Kidney epithelial cell (primary cell): Measurements from ENCODE around the gene CCDC138. TPM values are rescaled to one million over a fixed set of nuclear protein-coding genes. Genes with fewer than 3 reads are reported as not detected.

Experiments used
- DNase-seq: peaks from one replicate; pipeline ENCODE4 v3.0.0-alpha.2; 2010; ENCODE audit warnings: low read depth
- H3K27me3 ChIP-seq: 2 replicates; pipeline ENCODE4 v1.6.0; 2011; ENCODE audit warnings: low read length; ENCODE audit not compliant: control insufficient read depth, insufficient read depth
- H3K36me3 ChIP-seq: 2 replicates; pipeline ENCODE4 v1.5.1; 2011; ENCODE audit warnings: low read length; ENCODE audit not compliant: control insufficient read depth, insufficient read depth
- H3K4me3 ChIP-seq: 2 replicates; pipeline ENCODE4 v1.5.1; 2011; ENCODE audit warnings: low read depth, mild to moderate bottlenecking, control low read depth, low read length
- total RNA-seq: library from RNA; depleted of rRNA; stranded (reverse); fragments of >200 nt; gene quantifications from 2 replicates; pipeline ENCODE4 v1.2.3, GENCODE V29; 2015
- TF ChIP-seq, protein P1 (sequence below): IDR thresholded peaks from 2 replicates; pipeline ENCODE4 v1.5.1; 2011; ENCODE audit warnings: mild to moderate bottlenecking, moderate library complexity, low read length, control low read depth, inconsistent platforms; ENCODE audit not compliant: insufficient read depth, poor library complexity, severe bottlenecking

CCDC138 gene
- total RNA-seq, 1 donor from 2014 or later = 3.7 TPM

DNA sequence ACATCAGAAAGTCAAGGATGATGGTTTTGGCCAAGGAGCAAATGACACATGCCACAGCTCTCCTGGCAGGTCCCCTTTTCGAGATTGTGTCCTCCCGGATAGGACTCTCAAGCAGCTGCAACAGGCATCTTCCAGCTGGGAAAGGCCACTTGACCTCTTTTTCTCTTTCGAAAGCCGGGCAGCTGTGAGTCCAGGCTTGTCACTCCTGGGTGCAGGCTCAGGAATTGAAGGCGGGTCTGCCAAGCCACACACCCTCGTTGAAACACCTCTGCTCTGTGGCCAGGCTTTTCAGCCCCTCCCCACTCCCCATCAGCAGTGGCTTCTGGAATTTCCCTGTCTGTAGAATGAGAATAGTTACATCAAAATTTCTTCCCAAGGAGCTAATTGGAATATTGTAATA, 98.0 kb downstream of the CCDC138 start:
- TF ChIP-seq, protein P1, sequence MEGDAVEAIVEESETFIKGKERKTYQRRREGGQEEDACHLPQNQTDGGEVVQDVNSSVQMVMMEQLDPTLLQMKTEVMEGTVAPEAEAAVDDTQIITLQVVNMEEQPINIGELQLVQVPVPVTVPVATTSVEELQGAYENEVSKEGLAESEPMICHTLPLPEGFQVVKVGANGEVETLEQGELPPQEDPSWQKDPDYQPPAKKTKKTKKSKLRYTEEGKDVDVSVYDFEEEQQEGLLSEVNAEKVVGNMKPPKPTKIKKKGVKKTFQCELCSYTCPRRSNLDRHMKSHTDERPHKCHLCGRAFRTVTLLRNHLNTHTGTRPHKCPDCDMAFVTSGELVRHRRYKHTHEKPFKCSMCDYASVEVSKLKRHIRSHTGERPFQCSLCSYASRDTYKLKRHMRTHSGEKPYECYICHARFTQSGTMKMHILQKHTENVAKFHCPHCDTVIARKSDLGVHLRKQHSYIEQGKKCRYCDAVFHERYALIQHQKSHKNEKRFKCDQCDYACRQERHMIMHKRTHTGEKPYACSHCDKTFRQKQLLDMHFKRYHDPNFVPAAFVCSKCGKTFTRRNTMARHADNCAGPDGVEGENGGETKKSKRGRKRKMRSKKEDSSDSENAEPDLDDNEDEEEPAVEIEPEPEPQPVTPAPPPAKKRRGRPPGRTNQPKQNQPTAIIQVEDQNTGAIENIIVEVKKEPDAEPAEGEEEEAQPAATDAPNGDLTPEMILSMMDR = no peak
- DNase-seq = no peak
- no peaks in the 10 kb centered on the region for H3K27me3 ChIP-seq

DNA sequence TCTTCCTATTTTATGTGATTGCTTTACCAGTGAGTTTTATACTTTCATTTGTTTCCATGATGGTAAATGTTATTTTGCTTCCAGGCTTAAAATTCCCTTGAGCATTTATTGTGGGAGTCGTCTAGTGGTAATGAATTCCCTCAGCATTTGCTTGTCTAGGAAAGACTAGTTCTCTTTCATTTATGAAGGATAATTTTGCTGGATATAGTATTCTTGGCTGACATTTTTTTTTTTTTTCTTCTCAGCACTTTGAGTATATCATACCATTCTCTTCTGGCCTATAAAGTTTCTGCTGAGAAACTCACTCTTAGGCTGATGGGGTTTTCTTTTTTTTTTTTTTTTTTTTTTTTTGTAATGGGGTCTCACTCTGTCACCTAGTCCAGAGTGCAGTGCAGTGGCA, 103.3 kb downstream of the CCDC138 start:
- DNase-seq = no peak
- TF ChIP-seq, protein P1 = no peak
- Histone ChIP-seq H3K27me3 (no peaks in the 10 kb centered on the region), H3K4me3 (no peak overlapping the region), H3K36me3 (no peaks in the 10 kb centered on the region)

More for the DNA sequence above, 98.0 kb downstream of the CCDC138 start:
- Histone ChIP-seq H3K4me3 (no peak overlapping the region), H3K36me3 (no peaks in the 10 kb centered on the region)

DNA sequence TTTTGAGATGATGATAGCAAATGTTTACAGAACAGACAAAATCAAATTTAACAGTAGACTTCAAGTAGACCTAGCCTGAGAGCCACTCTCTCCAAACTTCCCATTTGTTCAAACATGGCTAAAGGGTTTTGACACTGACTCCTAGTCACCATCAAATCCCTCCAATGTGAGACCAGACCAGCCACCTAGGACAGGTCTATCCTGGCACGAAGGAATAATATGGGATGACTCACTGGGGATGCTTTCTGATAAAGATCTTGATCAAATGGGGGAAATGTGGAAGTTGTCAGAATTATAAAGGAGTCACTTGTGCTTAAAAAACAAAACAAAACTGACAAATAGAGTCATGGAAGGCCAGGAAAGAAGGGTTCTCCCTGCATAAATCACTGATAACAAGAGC, 106.7 kb downstream of the CCDC138 start:
- H3K36me3 ChIP-seq = no peaks in the 10 kb centered on the region
- no peak overlapping the region for H3K4me3 ChIP-seq
- no peaks in the 10 kb centered on the region for H3K27me3 ChIP-seq
- DNase-seq = no peak
- TF ChIP-seq, protein P1 = no peak

DNA sequence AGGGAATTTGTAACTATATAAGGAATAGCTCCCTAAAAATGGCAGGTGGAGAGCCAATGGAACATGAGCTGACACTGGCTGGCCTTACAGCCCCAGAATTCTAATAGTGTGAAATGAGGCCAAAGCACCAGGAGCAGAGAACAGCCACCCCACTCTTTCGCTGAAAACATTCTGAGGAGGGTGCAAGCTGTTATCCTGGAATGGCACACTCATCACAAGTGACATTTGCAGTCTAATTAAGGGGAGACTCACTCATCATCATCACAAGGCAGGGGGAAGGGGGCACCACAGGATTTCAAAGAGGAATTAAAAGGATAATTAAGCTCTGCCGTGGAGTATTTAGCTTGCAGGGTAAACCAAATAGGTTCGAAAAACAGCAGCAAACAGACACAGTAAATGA, 108.2 kb downstream of the CCDC138 start:
- TF ChIP-seq, protein P1 = no peak
- Histone ChIP-seq H3K36me3 (no peaks in the 10 kb centered on the region), H3K4me3 (no peak overlapping the region), H3K27me3 (no peaks in the 10 kb centered on the region)
- no peak for DNase-seq

DNA sequence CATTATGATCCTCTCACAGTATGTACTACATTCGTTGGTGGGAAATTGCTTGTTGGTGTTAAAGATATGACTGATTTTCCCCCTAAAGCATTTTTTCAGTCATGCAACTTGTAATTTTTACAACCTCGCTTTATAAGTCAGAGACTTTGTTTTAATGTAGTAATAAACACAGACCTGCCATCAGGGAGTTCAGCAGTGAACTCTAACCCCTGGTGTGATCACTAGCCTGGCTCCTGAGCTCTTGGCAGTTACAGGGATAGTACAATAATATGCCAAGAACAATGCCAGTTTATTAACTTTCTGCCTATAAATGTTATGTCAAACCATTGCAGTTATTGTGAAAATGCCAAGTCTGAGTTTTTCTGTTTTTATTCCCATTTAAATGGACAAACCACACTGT, 108.6 kb downstream of the CCDC138 start:
- TF ChIP-seq, protein P1 = no peak
- Histone ChIP-seq H3K36me3 (no peaks in the 10 kb centered on the region), H3K4me3 (no peak overlapping the region), H3K27me3 (no peaks in the 10 kb centered on the region)
- no peak for DNase-seq

DNA sequence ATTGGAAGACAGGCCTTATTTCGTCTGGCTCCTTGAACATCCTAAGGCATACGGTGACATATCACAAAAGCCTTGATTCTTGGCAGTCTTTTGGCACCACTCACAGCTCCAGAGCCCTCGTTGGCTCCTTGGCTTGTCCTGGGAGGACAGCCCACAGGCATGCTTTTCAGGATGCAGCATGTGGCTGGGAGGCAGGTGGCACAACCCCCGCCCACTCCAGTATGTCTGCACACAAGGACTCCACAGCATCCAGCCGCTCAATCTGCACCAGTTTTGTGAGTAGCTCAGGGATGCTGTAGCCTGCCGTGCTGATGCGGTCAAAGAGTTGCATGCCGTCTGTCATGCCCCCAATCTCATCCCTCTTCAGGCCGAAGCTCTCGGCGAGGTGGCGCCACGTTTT, 110.2 kb downstream of the CCDC138 start:
- TF ChIP-seq, protein P1 = no peak
- H3K27me3 ChIP-seq = no peaks in the 10 kb centered on the region
- H3K36me3 ChIP-seq = no peaks in the 10 kb centered on the region
- no peak for DNase-seq
- no peak overlapping the region for H3K4me3 ChIP-seq
